Panc1 (cell line): Measurements from ENCODE around the gene PDE1C.

Experiments
- CTCF ChIP-seq: fragments of 450-650 bp; IDR thresholded peaks from 2 replicates; pipeline ENCODE4 v1.5.1; 2017; ENCODE audit warnings: mild to moderate bottlenecking
- REST ChIP-seq, 2 experiments: IDR thresholded peaks; 2 replicates each; pipeline ENCODE4 v1.6.1; 2011 to 2012; ENCODE audit warnings: low read depth in 2 of 2, control low read depth in 1 of 2, low read length in 1 of 2, mild to moderate bottlenecking in 1 of 2, moderate library complexity in 1 of 2; ENCODE audit not compliant: insufficient read depth in 1 of 2
- TCF7L2 ChIP-seq: IDR thresholded peaks from 2 replicates; pipeline ENCODE4 v1.6.1; 2011; ENCODE audit warnings: mild to moderate bottlenecking, low read depth, low read length, inconsistent platforms

GRCh38 chr7:31890198-31890597 is 180.0 kb downstream of the PDE1C start:
- TF ChIP-seq CTCF: no peak
- TF ChIP-seq REST (IDR thresholded peaks at IDR 0.05; ENCODE audit: insufficient read depth in 1 of 2, low read depth in 2 of 2, low read length in 1 of 2): no peak
- TF ChIP-seq TCF7L2: no peak
